Activated gamma-delta T cell (primary cell): Measurements from ENCODE around the gene ADCK2.
"Not testable (repeated sequence)": the region's sequence is repeated elsewhere in the genome, so short reads cannot be mapped to it uniquely, and the experiment has no call there.

Experiments
- DNase-seq: peaks from one replicate; lab custom pipeline; 2025; lab: John Stamatoyannopoulos, UW
- total RNA-seq, 2 donors: gene quantifications; one replicate each; lab custom pipeline; 2026; lab: John Stamatoyannopoulos, UW

The ADCK2 gene
- 27.0 to 28.5 reads per million in 2 donors for total RNA-seq

GRCh38 chr7:140672382-140673062 lies at the start of gene ADCK2:
TSS of gene ADCK2 (plus strand) at chr7:140672945. CDS start at chr7:140673331, 386 bp downstream.
- no peak for DNase-seq

GRCh38 chr7:140623980-140624379 lies 48.8 kb upstream of the ADCK2 start:
- DNase-seq = no peak

GRCh38 chr7:140624392-140625191 lies 48.2 kb upstream of the ADCK2 start:
- DNase-seq = no peak

- not testable (repeated sequence) for DNase-seq
These were observed 47.6 kb upstream of the ADCK2 start for GRCh38 chr7:140625192-140625558.

GRCh38 chr7:140625908-140626868 lies 46.6 kb upstream of the ADCK2 start:
- no peak for DNase-seq

- no peak for DNase-seq
These were observed 41.7 kb upstream of the ADCK2 start for GRCh38 chr7:140631021-140631420.

GRCh38 chr7:140631602-140632001 lies 41.1 kb upstream of the ADCK2 start:
- no peak for DNase-seq

GRCh38 chr7:140635345-140635744 lies 37.4 kb upstream of the ADCK2 start:
- DNase-seq = no peak

- no peak for DNase-seq
These were observed 36.9 kb upstream of the ADCK2 start for GRCh38 chr7:140635816-140636215.

- DNase-seq = no peak
These were observed 35.3 kb upstream of the ADCK2 start for GRCh38 chr7:140637400-140637799.

- DNase-seq = no peak
These were observed 34.5 kb upstream of the ADCK2 start for GRCh38 chr7:140638173-140638791.

GRCh38 chr7:140639366-140640053 lies 33.2 kb upstream of the ADCK2 start:
- no peak for DNase-seq

GRCh38 chr7:140640060-140640637 lies 32.6 kb upstream of the ADCK2 start:
- no peak for DNase-seq

- DNase-seq = no peak
These were observed 31.8 kb upstream of the ADCK2 start, which contains the start of gene DENND2A for GRCh38 chr7:140640727-140641523. TSS of gene DENND2A (minus strand) at chr7:140640813. CDS start at chr7:140602397, 38,416 bp downstream.

- DNase-seq = no peak
These were observed 31.1 kb upstream of the ADCK2 start for GRCh38 chr7:140641524-140642195.

GRCh38 chr7:140643416-140643815 lies 29.3 kb upstream of the ADCK2 start:
- no peak for DNase-seq

GRCh38 chr7:140644761-140645160 lies 28.0 kb upstream of the ADCK2 start:
- DNase-seq = not testable (repeated sequence)

GRCh38 chr7:140645166-140645900 lies 27.4 kb upstream of the ADCK2 start:
- DNase-seq = no peak
